HG02571 (cell line): Measurements from ENCODE around the gene C6orf132.

Experiments
- ATAC-seq: cut with Tn5 transposase; IDR thresholded peaks from one replicate; pipeline ENCODE4 v1.9.1; 2021; ENCODE audit warnings: mild to moderate bottlenecking, moderate library complexity; ENCODE audit not compliant: unreplicated experiment

Gene C6orf132

GRCh38 chr6:42086046-42087035 is 56.1 kb downstream of the C6orf132 start:
- ATAC-seq: no peak

GRCh38 chr6:42084889-42085288 is 57.5 kb downstream of the C6orf132 start:
- ATAC-seq: no peak

- no peak for ATAC-seq
Measured at GRCh38 chr6:42083530-42083929, 58.9 kb downstream of the C6orf132 start.

GRCh38 chr6:42079941-42080464 is 62.4 kb downstream of the C6orf132 start:
- ATAC-seq: no peak

- no peak for ATAC-seq
Measured at GRCh38 chr6:42078386-42078785, 64.0 kb downstream of the C6orf132 start.

- no peak for ATAC-seq
Measured at GRCh38 chr6:42075159-42075838, 67.1 kb downstream of the C6orf132 start.

- no peak for ATAC-seq
Measured at GRCh38 chr6:42073287-42073686, 69.1 kb downstream of the C6orf132 start.

GRCh38 chr6:42071881-42072583 is 70.4 kb downstream of the C6orf132 start:
- ATAC-seq: no peak

GRCh38 chr6:42068872-42069522 is 73.4 kb downstream of the C6orf132 start:
- no peak for ATAC-seq

- no peak for ATAC-seq
Measured at GRCh38 chr6:42068173-42068572, 74.2 kb downstream of the C6orf132 start.

GRCh38 chr6:42066156-42066675 is 76.2 kb downstream of the C6orf132 start:
- ATAC-seq: no peak

- ATAC-seq: no peak
Measured at GRCh38 chr6:42059743-42060142, 82.7 kb downstream of the C6orf132 start.

- no peak for ATAC-seq
Measured at GRCh38 chr6:42053601-42054000, 88.8 kb downstream of the C6orf132 start.

GRCh38 chr6:42051268-42051653 is 91.2 kb downstream of the C6orf132 start:
- no peak for ATAC-seq
